Neural progenitor cell (in vitro differentiated cells): ENCODE results near the gene PLXDC2.

ENCODE experiments used
- EZH2 ChIP-seq: fragments of 200-600 bp; sonication (generic); IDR thresholded peaks from 2 replicates; pipeline ENCODE4 v1.6.1; 2017; ENCODE audit warnings: antibody characterized with exemption, mild to moderate bottlenecking, moderate library complexity
- EZH2phosphoT487 ChIP-seq: fragments of 200-600 bp; sonication (generic); IDR thresholded peaks from 2 replicates; pipeline ENCODE4 v1.6.1; 2017; ENCODE audit warnings: antibody characterized with exemption
- TF ChIP-seq, protein P1 (sequence below): fragments of 200-600 bp; sonication (generic); IDR thresholded peaks from 2 replicates; pipeline ENCODE4 v1.5.1; 2017; ENCODE audit warnings: antibody characterized with exemption, mild to moderate bottlenecking

DNA sequence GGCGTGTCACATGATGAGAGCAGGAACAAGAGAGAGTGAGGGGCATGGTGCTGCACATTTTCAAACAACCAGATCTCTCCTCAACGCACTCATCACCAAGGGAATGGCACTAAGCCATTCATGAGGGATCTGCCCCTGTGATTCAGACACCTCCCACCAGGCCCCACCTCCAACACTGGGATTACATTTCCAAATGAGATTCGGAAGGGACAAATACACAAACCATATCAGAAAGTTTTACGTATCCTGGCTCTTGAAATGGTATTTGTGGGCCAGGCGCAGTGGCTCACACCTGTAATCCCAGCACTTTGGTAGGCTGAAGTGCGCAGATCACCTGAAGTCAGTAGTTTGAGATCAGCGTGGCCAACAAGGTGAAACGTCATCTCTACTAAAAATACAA, 189.4 kb downstream of the PLXDC2 start:
- TF ChIP-seq, protein P1, sequence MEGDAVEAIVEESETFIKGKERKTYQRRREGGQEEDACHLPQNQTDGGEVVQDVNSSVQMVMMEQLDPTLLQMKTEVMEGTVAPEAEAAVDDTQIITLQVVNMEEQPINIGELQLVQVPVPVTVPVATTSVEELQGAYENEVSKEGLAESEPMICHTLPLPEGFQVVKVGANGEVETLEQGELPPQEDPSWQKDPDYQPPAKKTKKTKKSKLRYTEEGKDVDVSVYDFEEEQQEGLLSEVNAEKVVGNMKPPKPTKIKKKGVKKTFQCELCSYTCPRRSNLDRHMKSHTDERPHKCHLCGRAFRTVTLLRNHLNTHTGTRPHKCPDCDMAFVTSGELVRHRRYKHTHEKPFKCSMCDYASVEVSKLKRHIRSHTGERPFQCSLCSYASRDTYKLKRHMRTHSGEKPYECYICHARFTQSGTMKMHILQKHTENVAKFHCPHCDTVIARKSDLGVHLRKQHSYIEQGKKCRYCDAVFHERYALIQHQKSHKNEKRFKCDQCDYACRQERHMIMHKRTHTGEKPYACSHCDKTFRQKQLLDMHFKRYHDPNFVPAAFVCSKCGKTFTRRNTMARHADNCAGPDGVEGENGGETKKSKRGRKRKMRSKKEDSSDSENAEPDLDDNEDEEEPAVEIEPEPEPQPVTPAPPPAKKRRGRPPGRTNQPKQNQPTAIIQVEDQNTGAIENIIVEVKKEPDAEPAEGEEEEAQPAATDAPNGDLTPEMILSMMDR = no peak
- TF ChIP-seq EZH2 (no peak), EZH2phosphoT487 (no peak)
